HL-60/S4 treated with retinoic acid at 250 ng/mL for 4 days and 3 days (cell line): ENCODE results near the gene PRKCE.

Experiments used
- in situ Hi-C: fragments of 300-500 bp; cut with MboI; formaldehyde crosslinking; loops from 2 replicates; pipeline ENCODE4 v1.7.0; 2022; ENCODE audit warnings: low sequenced_read_pairs

PRKCE gene

DNA sequence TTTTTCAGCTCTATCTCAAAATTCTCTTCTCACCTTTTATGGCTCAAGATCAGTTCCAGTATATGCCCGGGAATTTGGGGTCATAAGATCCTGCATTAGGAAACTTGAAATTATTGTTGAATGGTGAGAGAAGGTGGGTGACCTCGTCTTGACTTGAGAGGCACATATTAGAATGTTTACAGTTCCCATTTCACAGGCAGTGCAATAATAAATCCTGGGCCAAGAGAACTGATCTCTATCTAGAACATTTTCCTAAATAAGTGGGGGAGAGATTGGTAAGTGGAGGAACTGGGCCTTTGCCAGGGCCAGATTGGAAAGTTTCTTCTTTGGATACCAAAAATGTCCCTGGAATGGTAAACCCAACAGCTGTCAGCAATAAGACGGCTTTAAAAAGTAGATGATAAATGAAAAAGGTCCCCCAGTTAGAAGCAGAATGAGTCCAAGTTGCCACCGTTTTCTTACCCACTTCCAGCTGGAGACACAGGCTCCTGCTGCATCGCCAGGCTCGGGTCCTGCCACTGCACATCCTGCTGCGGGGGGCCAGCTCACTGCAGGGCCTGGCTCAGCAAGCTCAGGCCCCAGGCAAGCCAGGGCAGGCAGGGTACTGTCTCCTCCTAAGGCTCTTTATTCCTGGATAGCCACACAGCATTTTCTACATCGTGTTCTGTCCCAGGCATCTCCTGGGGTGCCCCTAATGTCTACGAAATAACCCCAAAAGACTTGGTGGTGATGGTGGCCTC lies 519.3 kb downstream of the PRKCE start:
- in situ Hi-C loops: no loop called here

GRCh38 chr2:46171411-46171953 lies 520.0 kb downstream of the PRKCE start:
- in situ Hi-C loops: no loop called here

DNA sequence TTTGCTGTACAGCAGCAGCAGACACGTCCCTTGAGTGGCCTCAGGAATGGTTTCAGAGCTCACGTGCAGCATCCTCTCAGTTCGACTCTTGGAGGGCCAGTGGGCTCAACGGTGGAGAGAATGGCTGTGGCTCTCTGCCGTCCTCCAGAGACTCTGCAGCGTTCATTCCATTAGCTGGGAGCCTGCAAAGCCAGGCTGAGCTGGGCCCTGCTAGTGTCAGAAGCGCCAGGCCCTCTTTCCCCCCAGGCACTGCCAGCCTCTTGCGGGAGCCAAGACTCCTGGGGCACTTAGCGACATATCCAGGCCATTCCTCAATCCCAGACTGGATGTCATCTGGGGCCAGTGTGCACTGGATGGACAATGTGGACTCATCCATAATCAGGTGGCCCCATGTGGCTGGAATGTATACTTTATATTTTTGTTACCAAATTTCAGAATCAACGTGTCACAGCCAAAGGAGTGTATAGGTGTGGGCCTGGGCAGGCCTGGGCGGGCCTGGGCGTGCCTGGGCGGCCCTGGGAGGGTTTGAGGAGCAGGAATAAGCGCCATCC lies 520.6 kb downstream of the PRKCE start:
- in situ Hi-C loops: no loop called here

GRCh38 chr2:46173030-46173429 lies 521.6 kb downstream of the PRKCE start:
- in situ Hi-C loops: no loop called here

- in situ Hi-C loops: no loop called here
Measured at GRCh38 chr2:46173636-46174250, 522.3 kb downstream of the PRKCE start.

DNA sequence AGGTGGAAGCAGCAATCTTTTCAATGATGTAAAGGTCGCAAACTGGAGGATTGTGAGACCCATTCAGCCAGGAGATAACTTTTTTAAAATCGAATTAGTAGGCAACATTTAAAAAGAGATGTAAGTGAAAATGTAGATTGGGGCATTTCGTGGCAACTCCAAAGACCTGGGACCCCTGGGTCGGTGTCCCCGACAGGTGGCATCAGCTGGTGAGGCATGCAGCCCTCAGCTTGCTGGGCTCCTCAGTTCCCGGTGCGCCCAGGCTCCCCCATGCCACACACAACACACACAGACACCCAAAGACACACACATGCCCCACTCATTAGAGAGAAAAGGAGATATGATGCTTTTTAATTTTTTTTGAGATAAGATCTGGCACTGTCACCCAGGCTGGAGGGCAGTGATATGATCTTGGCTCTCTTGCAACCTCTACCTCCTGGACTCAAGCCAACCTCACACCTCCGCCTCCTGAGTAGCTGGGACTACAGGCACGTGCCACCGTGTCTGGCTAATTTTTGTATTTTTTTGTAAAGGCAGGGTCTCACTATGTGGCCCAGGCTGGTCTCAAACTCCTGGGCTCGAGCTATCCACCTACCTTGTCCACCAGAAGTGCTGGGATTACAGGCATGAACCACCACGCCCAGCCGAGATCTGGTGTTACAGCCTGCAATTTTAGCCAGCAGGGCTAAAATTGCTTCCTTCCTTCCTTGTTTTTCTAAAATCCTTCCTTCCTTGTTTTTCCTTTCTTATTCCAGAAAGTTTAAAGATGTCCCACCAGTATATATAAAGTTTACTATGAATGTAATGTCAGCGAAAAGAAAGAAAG lies 523.1 kb downstream of the PRKCE start:
- in situ Hi-C loops: no loop called here

- in situ Hi-C loops: no loop called here
Measured at GRCh38 chr2:46175419-46175818, 523.9 kb downstream of the PRKCE start.

DNA sequence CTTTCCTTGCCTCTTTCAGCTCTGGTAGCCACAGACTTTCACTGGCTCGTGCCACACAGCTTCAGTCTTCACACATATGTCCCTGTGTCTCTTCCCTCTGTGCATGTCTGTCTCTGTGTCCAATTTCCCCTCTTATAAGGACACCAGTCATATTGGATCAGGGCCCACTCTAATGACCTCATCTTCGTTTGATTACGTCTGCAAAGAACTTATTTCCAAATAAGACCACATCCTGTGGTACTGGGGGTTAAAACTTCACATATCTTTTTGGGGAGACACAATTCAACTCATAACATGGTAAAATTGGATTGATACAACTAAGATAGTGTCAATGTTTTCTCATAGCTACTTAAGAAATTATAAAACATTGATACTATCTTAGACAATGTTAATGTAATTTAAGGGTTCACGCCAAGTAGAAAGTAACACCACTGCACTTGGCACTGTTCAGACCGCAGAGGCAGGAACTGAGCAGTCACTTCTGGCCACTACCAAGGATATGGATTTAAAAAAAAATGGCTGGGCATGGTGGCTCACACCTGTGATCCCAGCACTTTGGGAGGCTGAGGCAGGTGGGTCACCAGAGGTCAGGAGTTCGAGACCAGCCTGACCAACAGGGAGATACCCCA lies 526.1 kb downstream of the PRKCE start:
- in situ Hi-C loops: no loop called here

DNA sequence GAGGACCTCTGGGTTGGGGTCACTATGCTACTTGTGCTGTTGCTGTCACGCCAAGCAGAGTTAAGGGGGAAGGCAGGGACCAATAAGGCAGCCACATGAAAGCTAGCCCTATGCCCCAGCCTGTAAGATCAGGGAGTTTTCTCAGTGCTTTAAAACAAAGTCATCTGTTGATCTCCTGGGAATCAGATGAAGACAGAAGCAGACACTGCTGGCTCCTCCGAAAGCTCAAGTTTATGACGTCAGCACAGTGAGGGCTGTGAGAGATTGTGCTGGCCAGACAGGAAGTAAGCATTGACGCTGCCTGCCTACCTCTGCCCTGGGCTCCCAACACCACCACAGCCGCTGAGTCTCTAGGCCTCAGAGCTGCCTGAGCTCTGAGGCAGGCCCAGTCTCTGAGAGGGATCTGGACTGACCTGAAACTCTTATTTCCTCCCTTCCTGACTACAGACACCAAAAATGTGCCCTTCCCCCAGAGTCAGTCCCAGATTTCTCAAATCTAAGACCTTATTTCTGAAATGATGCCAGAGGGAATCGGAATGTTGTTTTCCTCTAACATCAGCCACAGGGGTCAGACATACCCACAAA lies 527.7 kb downstream of the PRKCE start:
- in situ Hi-C loops: no loop called here

- in situ Hi-C loops: no loop called here
Measured at GRCh38 chr2:46180189-46180588, 528.7 kb downstream of the PRKCE start.

DNA sequence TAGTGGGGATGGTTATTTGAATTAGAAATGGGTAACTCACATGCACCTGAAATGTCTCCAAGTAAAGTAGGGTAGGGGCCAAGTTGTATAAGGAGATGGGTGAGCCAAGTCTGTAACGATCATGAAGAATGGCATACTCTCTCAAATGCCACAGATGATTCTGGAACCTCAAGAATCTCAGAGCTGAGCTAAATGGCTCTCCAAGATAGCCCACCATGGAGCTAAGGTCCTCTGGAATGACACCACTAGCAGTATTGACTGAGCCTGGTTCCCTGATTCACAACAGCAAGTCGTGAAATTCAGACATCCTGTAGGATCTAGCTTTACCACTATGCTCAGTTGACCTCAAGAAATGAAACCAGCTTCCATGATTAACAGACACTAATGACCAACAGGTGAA lies 529.8 kb downstream of the PRKCE start:
- in situ Hi-C loops: no loop called here

- in situ Hi-C loops: no loop called here
Measured at GRCh38 chr2:46181789-46182530, 530.5 kb downstream of the PRKCE start.

DNA sequence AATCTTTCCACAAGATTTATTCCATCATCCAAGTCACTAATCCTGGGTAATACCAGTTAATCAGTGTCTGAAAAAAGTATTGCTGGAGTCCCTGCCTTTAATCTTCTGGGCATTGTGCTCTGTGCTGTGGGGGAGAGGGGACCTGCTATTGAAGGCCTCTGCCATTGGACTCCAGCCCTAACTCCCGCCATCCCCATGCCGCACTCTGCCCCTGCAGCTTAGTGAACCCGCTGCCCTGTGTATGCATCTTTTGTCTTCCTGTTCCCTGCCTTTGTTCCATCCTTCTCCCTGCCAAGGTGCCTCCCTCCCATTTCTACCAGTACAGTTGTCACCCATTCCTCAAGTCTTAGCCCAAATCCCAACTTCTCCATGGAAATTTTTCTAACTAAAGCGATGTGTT lies 532.0 kb downstream of the PRKCE start:
- in situ Hi-C loops: no loop called here

DNA sequence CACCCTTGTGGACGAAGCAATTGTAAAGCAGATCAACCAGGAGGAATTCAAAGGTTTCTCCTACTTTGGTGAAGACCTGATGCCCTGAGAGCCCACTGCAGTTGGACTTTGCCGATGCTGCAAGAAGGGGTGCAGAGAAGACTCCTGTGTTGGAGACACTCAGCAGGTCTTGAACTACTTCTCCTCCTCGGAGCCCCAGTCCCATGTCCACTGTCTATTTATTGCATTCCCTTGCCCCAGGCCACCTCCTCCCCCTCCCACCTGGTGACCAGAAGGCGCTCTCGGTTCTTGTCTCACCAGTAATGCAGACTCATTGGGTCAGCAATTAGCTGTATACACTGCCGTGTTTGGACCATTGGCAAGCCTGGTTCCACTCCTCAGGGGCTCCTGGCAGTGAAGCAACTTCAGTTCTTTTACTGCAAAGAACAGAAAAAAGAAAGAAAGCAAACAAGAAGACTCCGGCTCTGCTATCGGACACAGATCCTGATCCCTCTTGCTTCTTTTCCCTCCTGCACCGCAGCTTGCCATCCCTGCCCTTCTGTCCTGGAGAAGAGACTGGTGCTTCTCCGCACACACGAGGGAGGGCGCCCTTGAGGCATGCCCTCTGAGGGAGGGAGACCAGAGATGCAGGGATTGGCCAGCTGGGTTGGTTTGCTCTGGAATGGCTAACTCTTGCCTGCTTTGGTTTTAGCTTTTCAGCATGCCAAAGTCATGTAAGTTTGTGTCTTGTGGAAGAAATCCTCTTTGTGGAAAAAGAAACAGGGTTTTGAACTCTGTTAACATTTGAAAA lies 533.5 kb downstream of the PRKCE start:
- in situ Hi-C loops: no loop called here

DNA sequence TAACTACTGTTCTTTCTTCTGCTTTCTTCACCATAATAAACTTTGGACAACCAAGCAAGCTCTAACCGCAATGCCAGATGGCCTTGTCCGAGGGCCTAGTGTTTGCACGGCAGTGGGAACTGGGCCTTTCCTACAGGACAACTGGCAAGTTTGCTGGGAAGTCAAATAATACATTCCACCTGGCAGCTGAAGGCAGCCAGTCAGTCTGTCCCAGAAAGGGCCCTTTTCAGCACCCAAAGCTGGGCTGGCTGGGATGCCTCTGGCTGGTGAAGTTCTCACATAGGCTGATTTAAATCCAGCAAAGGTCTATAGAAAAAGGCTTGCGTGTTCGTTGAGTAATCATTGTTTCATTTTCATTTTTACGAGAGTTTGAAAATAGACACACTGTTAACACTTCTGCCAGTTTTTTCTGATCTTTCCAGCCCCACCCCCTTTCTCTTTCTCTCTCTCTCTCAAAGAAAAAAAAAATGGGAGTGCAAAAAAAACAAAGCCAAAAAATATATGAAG lies 535.7 kb downstream of the PRKCE start:
- in situ Hi-C loops: no loop called here

DNA sequence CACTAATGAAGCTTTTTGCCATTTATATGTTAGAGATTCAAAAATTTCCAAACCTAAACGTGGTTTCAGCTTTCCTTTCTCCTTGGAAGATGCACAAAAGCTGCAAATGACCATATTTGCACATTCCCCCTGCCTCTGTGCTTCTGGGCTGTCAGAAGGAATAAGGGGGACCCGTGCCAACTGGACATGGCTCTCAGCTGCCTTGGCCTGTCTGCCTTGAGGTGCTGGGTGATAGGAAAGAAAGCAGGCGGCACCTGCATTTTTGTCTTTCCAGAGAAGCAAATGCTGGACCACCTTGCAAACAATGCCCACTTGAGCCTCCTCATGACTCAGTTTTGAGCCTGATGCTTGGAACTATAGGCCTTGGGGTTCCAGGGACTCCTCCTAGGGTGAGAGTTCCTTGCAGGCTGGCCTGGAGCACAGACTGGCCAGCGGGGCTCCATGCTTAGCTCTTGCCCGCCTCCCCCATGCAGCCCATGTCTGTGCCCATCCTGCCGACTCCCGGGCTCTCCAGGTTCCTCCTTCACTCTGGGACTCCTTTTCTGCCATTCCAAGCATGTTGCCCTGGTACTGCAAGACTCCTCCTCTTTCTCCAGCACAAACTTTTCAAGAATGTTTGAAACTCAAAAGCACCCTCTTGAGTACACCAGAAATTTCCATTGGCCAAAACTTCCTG lies 536.7 kb downstream of the PRKCE start:
- in situ Hi-C loops: no loop called here

DNA sequence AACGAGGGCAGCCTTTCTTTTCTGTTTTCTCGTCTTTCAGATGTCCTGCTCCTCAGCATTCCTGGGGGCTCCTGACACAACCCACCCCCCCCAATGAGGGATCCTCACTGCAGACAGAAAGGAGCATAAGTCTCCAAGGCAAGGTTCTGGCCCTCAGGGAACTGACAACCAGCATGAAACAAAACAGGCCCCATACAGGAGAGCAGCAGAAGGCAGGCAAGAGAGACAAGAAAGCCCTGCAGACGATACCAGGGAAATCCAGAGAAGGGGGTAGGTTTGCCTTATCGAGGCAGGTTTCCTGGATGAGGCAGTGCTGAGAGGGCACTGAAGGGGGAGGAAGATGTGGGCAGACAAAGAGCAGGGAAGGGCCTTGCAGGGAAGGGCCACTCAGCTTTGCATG lies 541.9 kb downstream of the PRKCE start:
- in situ Hi-C loops: no loop called here

GRCh38 chr2:46193855-46194254 lies 542.4 kb downstream of the PRKCE start:
- in situ Hi-C loops: no loop called here
